Right lobe of liver (tissue), 6 donors: ENCODE measurements around the gene ADAMTS2. TPM values are rescaled to one million over a fixed set of nuclear protein-coding genes. Genes with fewer than 3 reads are reported as not detected.
A peak's percentile ranks its signal among the peaks of the same experiment; 100 is the strongest.

ENCODE experiments used
- ATAC-seq, 4 donors: fragments of 200-7000 bp; cut with Tn5 transposase; one replicate each; pipeline ENCODE4 v1.9.1; 2020; ENCODE audit warnings: mild to moderate bottlenecking in 4 of 4, moderate library complexity in 4 of 4
- DNase-seq, 3 donors: peaks; one replicate each; pipeline ENCODE4 v3.0.0-alpha.2; 2020
- H3K27ac ChIP-seq, 3 donors: fragments of 200-600 bp; one replicate each; pipeline ENCODE4 v1.8.0; 2022
- H3K27me3 ChIP-seq, 2 donors: fragments of 200-600 bp; one replicate each; pipeline ENCODE4 v1.8.0; 2022
- H3K36me3 ChIP-seq, 4 donors: fragments of 200-600 bp; sonication (generic) in 1 of 4; one replicate each; pipeline versions ENCODE4 v1.5.1 to v1.8.0; 2017 to 2022; ENCODE audit warnings: control low read depth in 1 of 4
- H3K4me1 ChIP-seq, 4 donors: fragments of 200-600 bp; sonication (generic) in 1 of 4; one replicate each; pipeline versions ENCODE4 v1.5.1 to v1.8.0; 2017 to 2022; ENCODE audit warnings: control low read depth in 1 of 4
- H3K4me3 ChIP-seq, 3 donors: fragments of 200-600 bp; one replicate each; pipeline ENCODE4 v1.8.0; 2022
- H3K9me3 ChIP-seq, 4 donors: fragments of 200-600 bp; sonication (generic) in 1 of 4; one replicate each; pipeline versions ENCODE4 v1.5.1 to v1.8.0; 2017 to 2022; ENCODE audit warnings: control low read depth in 1 of 4
- CTCF ChIP-seq, 4 donors: fragments of 200-600 bp in 3 of 4; fragments of 450-650 bp in 1 of 4; IDR thresholded peaks; one replicate each; pipeline versions ENCODE4 v1.5.1 to v1.8.0; 2016 to 2022; ENCODE audit warnings: antibody characterized with exemption in 4 of 4, mild to moderate bottlenecking in 2 of 4
- POLR2A ChIP-seq: fragments of 450-650 bp; IDR thresholded peaks from one replicate; pipeline ENCODE4 v1.6.1; 2017; ENCODE audit warnings: antibody characterized with exemption, mild to moderate bottlenecking
- WGBS: methylation state at CpG from one replicate; pipeline ENCODE4 v1.1.6; 2018; ENCODE audit warnings: low coverage, low lambda C conversion rate; ENCODE audit not compliant: insufficient coverage; ENCODE audit errors: missing lambda C conversion rate; 5-methylcytosine and 5-hydroxymethylcytosine counted together
- intact Hi-C, 2 donors: fragments of 100-400 bp; cut with DNase I; formaldehyde crosslinking; loops; one replicate each; pipeline versions ENCODE4 v1.11.2 to v1.14.1; 2022
- total RNA-seq, 6 experiments: library from RNA; depleted of rRNA in 2 of 6; stranded (reverse); fragments of >200 nt in 2 of 6; fragmentation: NEBNext Ultra II Directional in 3 of 6; extraction: Animal tissue kit (Norgen Biotek cat#: 25700) in 3 of 6; gene quantifications; one replicate each; pipeline versions ENCODE4 v1.1.0 to v1.2.4, GENCODE V29; 2016 to 2023
- donor health status: DM: no; HTN: yes; CAD: no.
- donor health status: DM: no; HTN: no; CAD: no.
- donor health status: DM: no; HTN: no; CAD: no.
- donor health status: DM: no; HTN: yes; CAD: no.
- donor health status: DM: no; HTN: yes; CAD: no.

Gene ADAMTS2
- total RNA-seq, 6 experiments from 2014 or later: 6.3 to 18.9 (median 13.5) TPM

- intact Hi-C loops: no loop called here
- Histone ChIP-seq H3K4me1 (no peaks in the 10 kb centered on the region), H3K4me3 (no peak overlapping the region), H3K36me3 (no peaks in the 10 kb centered on the region), H3K27me3 (no peaks in the 10 kb centered on the region), H3K9me3 (no peaks in the 10 kb centered on the region), H3K27ac (peak overlapping the region in 2 of 3 donors; percentile 29 to 33)
- TF ChIP-seq CTCF (IDR thresholded peaks at IDR 0.05) (peak in 1 of 4 donors; percentile 13), POLR2A (no peak)
- ATAC-seq (peak in 1 of 4 donors; percentile 25), DNase-seq (peak in 1 of 3 donors; percentile 2)
- 17% methylated on average over 4 of the region's 7 CpGs for WGBS
These were observed 201.8 kb downstream of the ADAMTS2 start for GRCh38 chr5:179143446-179143845.

- intact Hi-C loops: no loop called here
- DNase-seq: no peak
- no peaks in the 10 kb centered on the region for H3K27me3 ChIP-seq
- TF ChIP-seq CTCF (IDR thresholded peaks at IDR 0.05): no peak
- TF ChIP-seq POLR2A: no peak
- ATAC-seq: peak; percentile 46 to 75 (median 65)
- H3K4me3 ChIP-seq: no peak overlapping the region
- no peaks in the 10 kb centered on the region for H3K4me1 ChIP-seq
- H3K9me3 ChIP-seq: no peaks in the 10 kb centered on the region
- H3K27ac ChIP-seq: peak overlapping the region in 2 of 3 donors; percentile 29 to 65
- H3K36me3 ChIP-seq: no peaks in the 10 kb centered on the region
- 46% methylated on average over 3 of the region's 3 CpGs for WGBS
These were observed 202.6 kb downstream of the ADAMTS2 start for GRCh38 chr5:179142434-179143198.

GRCh38 chr5:179141867-179142266 is 203.4 kb downstream of the ADAMTS2 start:
- no peak overlapping the region for H3K4me3 ChIP-seq
- H3K27me3 ChIP-seq: no peaks in the 10 kb centered on the region
- TF ChIP-seq POLR2A: no peak
- TF ChIP-seq CTCF (IDR thresholded peaks at IDR 0.05): no peak
- no peaks in the 10 kb centered on the region for H3K9me3 ChIP-seq
- no peaks in the 10 kb centered on the region for H3K4me1 ChIP-seq
- intact Hi-C loops: no loop called here
- no peak for ATAC-seq
- 20% methylated on average over 1 of the region's 1 CpG for WGBS
- H3K27ac ChIP-seq: peak overlapping the region in 1 of 3 donors; percentile 65
- peak in 1 of 3 donors; percentile 7 for DNase-seq
- H3K36me3 ChIP-seq: no peaks in the 10 kb centered on the region

DNA sequence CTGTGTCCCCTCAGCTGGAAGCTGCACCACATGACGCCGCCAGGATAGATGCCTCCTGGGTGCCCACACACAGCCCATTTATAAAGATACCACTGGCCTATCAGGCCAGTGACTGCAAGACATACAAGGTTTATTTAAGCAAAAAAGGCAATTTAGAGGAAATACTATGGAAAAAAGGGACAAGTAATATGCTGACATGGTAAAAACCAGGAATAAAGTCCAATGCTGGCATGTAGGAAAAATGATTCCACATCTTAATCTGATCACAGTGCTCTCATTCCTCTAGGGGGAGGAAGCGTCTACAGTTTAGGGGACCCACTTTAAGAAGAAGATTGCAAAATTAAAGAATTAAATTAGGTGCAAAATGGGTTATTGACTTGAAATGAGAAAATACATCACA is 205.0 kb downstream of the ADAMTS2 start:
- no peaks in the 10 kb centered on the region for H3K4me1 ChIP-seq
- no peak overlapping the region for H3K4me3 ChIP-seq
- DNase-seq (no peak), ATAC-seq (no peak)
- intact Hi-C loops: no loop called here
- H3K27me3 ChIP-seq: no peaks in the 10 kb centered on the region
- H3K36me3 ChIP-seq: no peaks in the 10 kb centered on the region
- no peaks in the 10 kb centered on the region for H3K9me3 ChIP-seq
- TF ChIP-seq CTCF (IDR thresholded peaks at IDR 0.05) (no peak), POLR2A (no peak)
- 66% methylated on average over 2 of the region's 3 CpGs for WGBS
- no peak overlapping the region for H3K27ac ChIP-seq
